Activated CD4-positive, alpha-beta T cell treated with anti-CD3 and anti-CD28 coated beads, Interleukin-2, amount 10 ng/mL, durations not matched to agents 24 days and 14 days (primary cell): Measurements from ENCODE around the gene FAM227B. TPM values are rescaled to one million over a fixed set of nuclear protein-coding genes. Genes with fewer than 3 reads are reported as not detected.

ENCODE experiments used
- DNase-seq: peaks from one replicate; pipeline ENCODE4 v3.0.0; 2022
- H3K27ac Mint-ChIP-seq: one replicate; pipeline ENCODE4 v1.8.0; 2022; ENCODE audit warnings: mild to moderate bottlenecking, mixed read lengths
- H3K27me3 Mint-ChIP-seq: one replicate; pipeline ENCODE4 v1.8.0; 2022; ENCODE audit warnings: mixed read lengths
- H3K36me3 Mint-ChIP-seq: one replicate; pipeline ENCODE4 v1.8.0; 2022; ENCODE audit warnings: low read depth, mild to moderate bottlenecking, mixed read lengths
- H3K4me1 Mint-ChIP-seq: one replicate; pipeline ENCODE4 v1.8.0; 2021; ENCODE audit warnings: mixed read lengths
- H3K4me3 Mint-ChIP-seq: one replicate; pipeline ENCODE4 v1.8.0; 2022; ENCODE audit warnings: mild to moderate bottlenecking, moderate library complexity, mixed read lengths
- H3K9me3 Mint-ChIP-seq: one replicate; pipeline ENCODE4 v1.8.0; 2021; ENCODE audit warnings: mixed read lengths
- intact Hi-C: fragments of 100-400 bp; cut with micrococcal nuclease; formaldehyde crosslinking; loops from one replicate; pipeline ENCODE4 v1.15.1; 2023
- total RNA-seq: library from RNA; stranded (reverse); gene quantifications from 2 replicates; pipeline ENCODE4 v1.2.3, GENCODE V29; 2022

The FAM227B gene
- total RNA-seq, 1 donor from 2014 or later, result 2.7 TPM

GRCh38 chr15:49467746-49468480 is 152.7 kb downstream of the FAM227B start:
- no peaks in the 10 kb centered on the region for H3K9me3 Mint-ChIP-seq
- H3K4me3 Mint-ChIP-seq, result no peak overlapping the region
- peaks cover 9% of the 10 kb centered on the region for H3K27me3 Mint-ChIP-seq
- H3K36me3 Mint-ChIP-seq, result no peaks in the 10 kb centered on the region
- DNase-seq, result no peak
- intact Hi-C loops, result no loop called here
- H3K4me1 Mint-ChIP-seq, result peaks cover 18% of the 10 kb centered on the region
- no peak overlapping the region for H3K27ac Mint-ChIP-seq

- DNase-seq, result no peak
- no peak overlapping the region for H3K27ac Mint-ChIP-seq
- intact Hi-C loops, result no loop called here
- H3K4me3 Mint-ChIP-seq, result no peak overlapping the region
- H3K36me3 Mint-ChIP-seq, result no peaks in the 10 kb centered on the region
- peaks cover 8% of the 10 kb centered on the region for H3K4me1 Mint-ChIP-seq
- H3K27me3 Mint-ChIP-seq, result peaks cover 5% of the 10 kb centered on the region
- no peaks in the 10 kb centered on the region for H3K9me3 Mint-ChIP-seq
These were observed 154.5 kb downstream of the FAM227B start for GRCh38 chr15:49466119-49466518.

GRCh38 chr15:49464522-49464921 is 156.1 kb downstream of the FAM227B start:
- intact Hi-C loops, result no loop called here
- H3K9me3 Mint-ChIP-seq, result no peaks in the 10 kb centered on the region
- DNase-seq, result no peak
- H3K4me1 Mint-ChIP-seq, result peaks cover 8% of the 10 kb centered on the region
- no peaks in the 10 kb centered on the region for H3K36me3 Mint-ChIP-seq
- H3K4me3 Mint-ChIP-seq, result no peak overlapping the region
- peaks cover 11% of the 10 kb centered on the region for H3K27me3 Mint-ChIP-seq
- H3K27ac Mint-ChIP-seq, result no peak overlapping the region

DNA sequence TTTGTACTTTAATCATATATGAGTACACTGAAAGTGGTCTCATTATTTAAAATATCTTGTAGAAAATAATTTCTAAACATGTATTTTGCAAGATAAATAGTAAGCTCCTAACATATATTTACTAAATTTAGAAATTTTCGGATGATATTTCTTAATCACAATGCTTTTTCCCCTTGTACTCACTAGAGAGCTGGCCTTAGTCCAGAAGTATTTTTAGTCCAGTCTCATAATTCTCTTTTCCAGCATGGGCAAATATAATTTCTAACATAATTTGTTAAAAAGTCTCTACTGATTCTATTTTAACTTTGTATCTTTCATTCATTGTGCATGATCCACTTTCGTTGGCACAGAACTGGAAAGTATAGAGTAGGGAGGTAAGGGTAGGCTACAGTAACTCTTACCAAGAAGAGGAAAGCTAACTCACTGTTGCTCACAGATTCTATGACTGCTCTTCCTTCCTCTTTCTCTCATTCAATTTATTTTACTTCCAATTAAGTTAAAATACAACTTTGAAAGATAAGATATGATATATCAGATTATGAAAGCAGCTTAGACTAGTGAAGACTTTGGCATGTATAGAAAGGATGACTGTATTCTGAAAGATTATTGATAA is 158.3 kb downstream of the FAM227B start:
- Mint-ChIP-seq H3K27ac (no peak overlapping the region), H3K9me3 (no peaks in the 10 kb centered on the region), H3K4me3 (no peak overlapping the region), H3K36me3 (no peaks in the 10 kb centered on the region), H3K27me3 (peaks cover 16% of the 10 kb centered on the region), H3K4me1 (peaks cover 8% of the 10 kb centered on the region)
- intact Hi-C loops, result no loop called here
- DNase-seq, result no peak

DNA sequence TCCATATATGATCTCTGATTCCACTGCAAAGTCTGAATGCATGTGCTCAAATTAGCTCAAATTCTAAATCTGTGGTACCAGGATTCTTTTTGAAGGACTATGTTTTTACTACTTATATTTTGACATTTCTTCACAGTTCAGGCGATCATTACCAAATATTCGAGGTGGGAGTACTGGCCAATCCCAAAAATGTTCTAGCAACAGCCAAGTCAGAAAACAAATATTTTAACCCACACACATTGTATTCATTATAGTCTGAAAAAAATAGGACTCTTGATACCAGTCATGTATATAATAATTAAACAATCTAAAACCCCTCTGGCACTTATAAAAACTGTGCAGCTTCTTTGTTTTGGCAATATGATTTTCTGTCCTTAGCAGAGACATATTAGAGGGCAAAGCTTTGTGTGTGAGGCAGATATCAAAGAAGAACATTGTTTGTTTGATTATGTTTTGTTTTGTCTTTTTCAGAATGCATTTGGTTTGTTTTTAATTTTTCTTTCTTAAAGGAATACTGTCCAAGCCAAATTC is 160.1 kb downstream of the FAM227B start:
- no peaks in the 10 kb centered on the region for H3K36me3 Mint-ChIP-seq
- no peak overlapping the region for H3K4me3 Mint-ChIP-seq
- H3K9me3 Mint-ChIP-seq, result no peaks in the 10 kb centered on the region
- DNase-seq, result no peak
- intact Hi-C loops, result no loop called here
- H3K27ac Mint-ChIP-seq, result no peak overlapping the region
- peaks cover 22% of the 10 kb centered on the region for H3K27me3 Mint-ChIP-seq
- no peaks in the 10 kb centered on the region for H3K4me1 Mint-ChIP-seq

DNA sequence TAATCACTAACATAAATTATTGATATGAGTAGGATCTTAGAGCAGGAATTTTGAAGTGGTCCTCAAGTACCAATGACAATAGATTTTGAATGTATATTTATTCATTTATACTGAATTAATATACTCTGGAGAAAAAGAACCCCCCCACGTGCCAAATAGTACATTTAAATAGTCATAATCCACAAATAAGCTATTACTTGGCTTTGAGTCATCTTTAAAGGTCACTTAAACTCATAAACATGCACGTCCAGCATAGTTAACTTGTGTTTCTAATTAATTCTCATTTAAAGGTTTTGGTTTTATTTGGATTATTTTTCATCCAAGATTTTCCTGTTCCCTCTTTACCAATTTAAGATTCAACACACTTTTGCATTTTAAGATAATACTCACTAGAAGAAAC is 162.5 kb downstream of the FAM227B start:
- H3K27me3 Mint-ChIP-seq, result peaks cover 27% of the 10 kb centered on the region

GRCh38 chr15:49456166-49456565 is 164.5 kb downstream of the FAM227B start:
- no peak overlapping the region for H3K27ac Mint-ChIP-seq
- H3K4me1 Mint-ChIP-seq, result no peaks in the 10 kb centered on the region
- intact Hi-C loops, result no loop called here
- H3K36me3 Mint-ChIP-seq, result no peaks in the 10 kb centered on the region
- no peak for DNase-seq
- no peak overlapping the region for H3K4me3 Mint-ChIP-seq
- peaks cover 27% of the 10 kb centered on the region for H3K27me3 Mint-ChIP-seq
- no peaks in the 10 kb centered on the region for H3K9me3 Mint-ChIP-seq

More for the DNA sequence above, 162.5 kb downstream of the FAM227B start:
- no peak overlapping the region for H3K4me3 Mint-ChIP-seq
- no peak for DNase-seq
- no peaks in the 10 kb centered on the region for H3K4me1 Mint-ChIP-seq
- intact Hi-C loops, result no loop called here
- H3K36me3 Mint-ChIP-seq, result no peaks in the 10 kb centered on the region
- H3K9me3 Mint-ChIP-seq, result no peaks in the 10 kb centered on the region
- H3K27ac Mint-ChIP-seq, result no peak overlapping the region

DNA sequence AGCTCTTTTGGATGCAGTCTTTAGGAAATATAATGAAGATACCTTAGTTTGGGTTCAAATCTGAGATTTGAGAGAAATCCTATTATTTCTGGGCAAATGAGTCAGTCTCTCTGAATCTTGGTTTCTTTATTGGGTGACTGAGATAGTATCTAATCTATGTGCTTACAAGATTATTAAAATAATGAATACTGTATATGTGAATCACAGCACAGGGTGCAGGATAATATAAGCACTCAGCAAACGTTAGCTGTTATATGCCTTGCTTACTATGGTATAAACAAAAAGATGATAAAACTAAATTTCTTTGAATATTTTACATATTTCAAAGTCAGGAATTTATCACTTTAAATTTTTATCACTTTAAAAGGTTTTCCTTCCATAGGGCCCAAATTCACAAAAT is 168.0 kb downstream of the FAM227B start:
- intact Hi-C loops, result no loop called here
- H3K27me3 Mint-ChIP-seq, result peaks cover 23% of the 10 kb centered on the region
- no peak overlapping the region for H3K4me3 Mint-ChIP-seq
- no peaks in the 10 kb centered on the region for H3K9me3 Mint-ChIP-seq
- DNase-seq, result no peak
- no peak overlapping the region for H3K27ac Mint-ChIP-seq
- H3K36me3 Mint-ChIP-seq, result no peaks in the 10 kb centered on the region
- H3K4me1 Mint-ChIP-seq, result no peaks in the 10 kb centered on the region

- Mint-ChIP-seq H3K4me1 (peaks cover 4% of the 10 kb centered on the region), H3K27me3 (peaks cover 25% of the 10 kb centered on the region), H3K9me3 (no peaks in the 10 kb centered on the region), H3K27ac (no peak overlapping the region), H3K4me3 (no peak overlapping the region), H3K36me3 (peaks cover 2% of the 10 kb centered on the region)
- no peak for DNase-seq
- intact Hi-C loops, result no loop called here
These were observed 178.8 kb downstream of the FAM227B start for GRCh38 chr15:49441816-49442215.

GRCh38 chr15:49441356-49441755 is 179.3 kb downstream of the FAM227B start:
- Mint-ChIP-seq H3K4me3 (no peak overlapping the region), H3K27ac (no peak overlapping the region), H3K9me3 (no peaks in the 10 kb centered on the region), H3K4me1 (peaks cover 4% of the 10 kb centered on the region), H3K27me3 (peaks cover 20% of the 10 kb centered on the region), H3K36me3 (peaks cover 2% of the 10 kb centered on the region)
- DNase-seq, result no peak
- intact Hi-C loops, result no loop called here

GRCh38 chr15:49439678-49440395 is 180.8 kb downstream of the FAM227B start:
- Mint-ChIP-seq H3K4me1 (peaks cover 4% of the 10 kb centered on the region), H3K36me3 (peaks cover 2% of the 10 kb centered on the region), H3K9me3 (no peaks in the 10 kb centered on the region), H3K27ac (no peak overlapping the region), H3K27me3 (peaks cover 14% of the 10 kb centered on the region), H3K4me3 (no peak overlapping the region)
- intact Hi-C loops, result no loop called here
- no peak for DNase-seq

GRCh38 chr15:49438962-49439631 is 181.5 kb downstream of the FAM227B start:
- H3K36me3 Mint-ChIP-seq, result peaks cover 2% of the 10 kb centered on the region
- H3K27ac Mint-ChIP-seq, result no peak overlapping the region
- intact Hi-C loops, result no loop called here
- H3K9me3 Mint-ChIP-seq, result no peaks in the 10 kb centered on the region
- H3K4me1 Mint-ChIP-seq, result peaks cover 4% of the 10 kb centered on the region
- no peak for DNase-seq
- H3K27me3 Mint-ChIP-seq, result peaks cover 16% of the 10 kb centered on the region
- no peak overlapping the region for H3K4me3 Mint-ChIP-seq

GRCh38 chr15:49436751-49437150 is 183.9 kb downstream of the FAM227B start:
- peaks cover 11% of the 10 kb centered on the region for H3K27me3 Mint-ChIP-seq
- no peaks in the 10 kb centered on the region for H3K9me3 Mint-ChIP-seq
- no peak overlapping the region for H3K27ac Mint-ChIP-seq
- H3K4me1 Mint-ChIP-seq, result peaks cover 4% of the 10 kb centered on the region
- peaks cover 2% of the 10 kb centered on the region for H3K36me3 Mint-ChIP-seq
- intact Hi-C loops, result no loop called here
- no peak overlapping the region for H3K4me3 Mint-ChIP-seq
- no peak for DNase-seq

DNA sequence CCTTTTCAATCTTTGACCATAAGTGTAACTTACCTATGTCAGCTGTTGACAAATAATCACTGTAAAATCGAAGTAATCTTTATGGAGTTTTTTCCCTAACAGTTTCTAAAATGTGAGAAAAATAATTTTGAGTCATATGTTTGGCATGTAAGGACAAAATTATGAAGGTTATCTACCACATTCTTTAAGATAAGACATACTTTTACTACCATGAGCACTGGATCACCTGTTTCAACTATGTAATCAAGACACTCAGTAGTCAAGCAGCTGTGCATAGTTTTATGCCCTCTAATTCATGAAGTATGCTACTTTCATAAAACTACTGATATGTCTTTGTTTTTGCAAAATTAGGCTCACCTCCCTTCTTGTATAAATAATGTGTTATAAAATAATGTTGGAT is 185.4 kb downstream of the FAM227B start:
- H3K4me3 Mint-ChIP-seq, result no peak overlapping the region
- intact Hi-C loops, result no loop called here
- no peak overlapping the region for H3K27ac Mint-ChIP-seq

More for the DNA sequence above, 185.4 kb downstream of the FAM227B start:
- peaks cover 2% of the 10 kb centered on the region for H3K36me3 Mint-ChIP-seq
- H3K4me1 Mint-ChIP-seq, result peaks cover 4% of the 10 kb centered on the region
- no peaks in the 10 kb centered on the region for H3K9me3 Mint-ChIP-seq
- DNase-seq, result no peak
- peaks cover 18% of the 10 kb centered on the region for H3K27me3 Mint-ChIP-seq
